Right lobe of liver (tissue), 6 donors: Measurements from ENCODE around the gene CPSF6. TPM values are rescaled to one million over a fixed set of nuclear protein-coding genes. Genes with fewer than 3 reads are reported as not detected.

Source experiments
- ATAC-seq, 4 donors: fragments of 200-7000 bp; cut with Tn5 transposase; one replicate each; pipeline ENCODE4 v1.9.1; 2020; ENCODE audit warnings: mild to moderate bottlenecking in 4 of 4, moderate library complexity in 4 of 4
- DNase-seq, 3 donors: peaks; one replicate each; pipeline ENCODE4 v3.0.0-alpha.2; 2020
- H3K27ac ChIP-seq, 3 donors: fragments of 200-600 bp; one replicate each; pipeline ENCODE4 v1.8.0; 2022
- H3K27me3 ChIP-seq, 2 donors: fragments of 200-600 bp; one replicate each; pipeline ENCODE4 v1.8.0; 2022
- H3K36me3 ChIP-seq, 4 donors: fragments of 200-600 bp; sonication (generic) in 1 of 4; one replicate each; pipeline versions ENCODE4 v1.5.1 to v1.8.0; 2017 to 2022; ENCODE audit warnings: control low read depth in 1 of 4
- H3K4me1 ChIP-seq, 4 donors: fragments of 200-600 bp; sonication (generic) in 1 of 4; one replicate each; pipeline versions ENCODE4 v1.5.1 to v1.8.0; 2017 to 2022; ENCODE audit warnings: control low read depth in 1 of 4
- H3K4me3 ChIP-seq, 3 donors: fragments of 200-600 bp; one replicate each; pipeline ENCODE4 v1.8.0; 2022
- H3K9me3 ChIP-seq, 4 donors: fragments of 200-600 bp; sonication (generic) in 1 of 4; one replicate each; pipeline versions ENCODE4 v1.5.1 to v1.8.0; 2017 to 2022; ENCODE audit warnings: control low read depth in 1 of 4
- CTCF ChIP-seq, 4 donors: fragments of 200-600 bp in 3 of 4; fragments of 450-650 bp in 1 of 4; IDR thresholded peaks; one replicate each; pipeline versions ENCODE4 v1.5.1 to v1.8.0; 2016 to 2022; ENCODE audit warnings: antibody characterized with exemption in 4 of 4, mild to moderate bottlenecking in 2 of 4
- POLR2A ChIP-seq: fragments of 450-650 bp; IDR thresholded peaks from one replicate; pipeline ENCODE4 v1.6.1; 2017; ENCODE audit warnings: antibody characterized with exemption, mild to moderate bottlenecking
- WGBS: methylation state at CpG from one replicate; pipeline ENCODE4 v1.1.6; 2018; ENCODE audit warnings: low coverage, low lambda C conversion rate; ENCODE audit not compliant: insufficient coverage; ENCODE audit errors: missing lambda C conversion rate; 5-methylcytosine and 5-hydroxymethylcytosine counted together
- intact Hi-C, 2 donors: fragments of 100-400 bp; cut with DNase I; formaldehyde crosslinking; loops; one replicate each; pipeline versions ENCODE4 v1.11.2 to v1.14.1; 2022
- total RNA-seq, 6 experiments: library from RNA; depleted of rRNA in 2 of 6; stranded (reverse); fragments of >200 nt in 2 of 6; fragmentation: NEBNext Ultra II Directional in 3 of 6; extraction: Animal tissue kit (Norgen Biotek cat#: 25700) in 3 of 6; gene quantifications; one replicate each; pipeline versions ENCODE4 v1.1.0 to v1.2.4, GENCODE V29; 2016 to 2023
- donor health status: DM: no; HTN: yes; CAD: no.
- donor health status: DM: no; HTN: no; CAD: no.
- donor health status: DM: no; HTN: no; CAD: no.
- donor health status: DM: no; HTN: yes; CAD: no.
- donor health status: DM: no; HTN: yes; CAD: no.

CPSF6 gene
- total RNA-seq, 6 experiments from 2014 or later, result 11.6 to 25.2 (median 15.9) TPM

GRCh38 chr12:69287556-69287955 is 48.2 kb downstream of the CPSF6 start:
- no peaks in the 10 kb centered on the region for H3K27me3 ChIP-seq
- TF ChIP-seq CTCF (IDR thresholded peaks at IDR 0.05), result no peak
- WGBS, result 50% methylated on average over 3 of the region's 3 CpGs
- no peak for ATAC-seq
- peaks cover 0 to 8% (median 2%) of the 10 kb centered on the region in 4 donors for H3K4me1 ChIP-seq
- H3K27ac ChIP-seq, result no peak overlapping the region
- no peaks in the 10 kb centered on the region for H3K36me3 ChIP-seq
- intact Hi-C loops, result no loop called here
- H3K4me3 ChIP-seq, result no peak overlapping the region
- H3K9me3 ChIP-seq, result no peaks in the 10 kb centered on the region
- DNase-seq, result no peak

GRCh38 chr12:69290545-69291277 is 51.3 kb downstream of the CPSF6 start:
- ATAC-seq (peak; percentile 100), DNase-seq (peak; percentile 72 to 77 (median 74))
- intact Hi-C loops, result loop anchor here in 1 of 2 donors (10.0 kb wide), 1 partner anchor 64 kb away; the partner anchor contains the start of gene YEATS4

GRCh38 chr12:69291278-69291593 is 51.9 kb downstream of the CPSF6 start:
- Histone ChIP-seq H3K4me1 (no peaks in the 10 kb centered on the region), H3K27me3 (no peaks in the 10 kb centered on the region)
- intact Hi-C loops, result loop anchor here in 1 of 2 donors (10.0 kb wide), 1 partner anchor 64 kb away; the partner anchor contains the start of gene YEATS4

More at GRCh38 chr12:69290545-69291277, 51.3 kb downstream of the CPSF6 start:
- no peaks in the 10 kb centered on the region for H3K27me3 ChIP-seq
- H3K4me1 ChIP-seq, result no peaks in the 10 kb centered on the region
- H3K36me3 ChIP-seq, result no peaks in the 10 kb centered on the region
- H3K9me3 ChIP-seq, result no peaks in the 10 kb centered on the region
- WGBS, result 16% methylated on average over 7 of the region's 9 CpGs
- TF ChIP-seq CTCF (IDR thresholded peaks at IDR 0.05) (peak; percentile 91 to 97 (median 94)), POLR2A (no peak)
- no peak overlapping the region for H3K4me3 ChIP-seq
- no peak overlapping the region for H3K27ac ChIP-seq

GRCh38 chr12:69298133-69298532 is 58.8 kb downstream of the CPSF6 start:
- no peak overlapping the region for H3K27ac ChIP-seq
- DNase-seq (no peak), ATAC-seq (no peak)
- H3K9me3 ChIP-seq, result no peaks in the 10 kb centered on the region
- TF ChIP-seq CTCF (IDR thresholded peaks at IDR 0.05), result no peak
- TF ChIP-seq POLR2A, result no peak
- 100% methylated on average over 1 of the region's 1 CpG for WGBS
- no peaks in the 10 kb centered on the region for H3K4me1 ChIP-seq
- intact Hi-C loops, result loop anchor here in 1 of 2 donors (10.0 kb wide), 1 partner anchor 57 kb away; the partner anchor contains the start of gene YEATS4
- H3K27me3 ChIP-seq, result no peaks in the 10 kb centered on the region
- no peaks in the 10 kb centered on the region for H3K36me3 ChIP-seq
- H3K4me3 ChIP-seq, result no peak overlapping the region

More at GRCh38 chr12:69291278-69291593, 51.9 kb downstream of the CPSF6 start:
- DNase-seq (no peak), ATAC-seq (no peak)
- H3K9me3 ChIP-seq, result no peaks in the 10 kb centered on the region
- H3K36me3 ChIP-seq, result no peaks in the 10 kb centered on the region
- no peak overlapping the region for H3K4me3 ChIP-seq
- TF ChIP-seq CTCF (IDR thresholded peaks at IDR 0.05), result no peak
- TF ChIP-seq POLR2A, result no peak
- no peak overlapping the region for H3K27ac ChIP-seq
